Activated CD8-positive, alpha-beta memory T cell treated with anti-CD3 and anti-CD28 coated beads, Interleukin-2, amount 50 U/mL, for 1 hour (primary cell): Measurements from ENCODE around the gene KCND3.

ENCODE experiments used
- DNase-seq: peaks from one replicate; pipeline ENCODE4 v3.0.0-alpha.2; 2020; ENCODE audit errors: extremely low read depth

The KCND3 gene

GRCh38 chr1:111778066-111778465 lies 211.4 kb downstream of the KCND3 start:
- DNase-seq, result no peak

GRCh38 chr1:111777301-111777700 lies 212.2 kb downstream of the KCND3 start:
- no peak for DNase-seq

- DNase-seq, result no peak
Observed at GRCh38 chr1:111776861-111777260, 212.6 kb downstream of the KCND3 start.

- DNase-seq, result no peak
Observed at GRCh38 chr1:111776391-111776790, 213.1 kb downstream of the KCND3 start.

GRCh38 chr1:111775966-111776365 lies 213.5 kb downstream of the KCND3 start:
- no peak for DNase-seq

GRCh38 chr1:111770916-111771315 lies 218.6 kb downstream of the KCND3 start:
- DNase-seq, result no peak

GRCh38 chr1:111769517-111770146 lies 219.8 kb downstream of the KCND3 start:
- DNase-seq, result no peak

- DNase-seq, result no peak
Observed at GRCh38 chr1:111768625-111769024, 220.8 kb downstream of the KCND3 start.

- no peak for DNase-seq
Observed at GRCh38 chr1:111768023-111768422, 221.4 kb downstream of the KCND3 start.

GRCh38 chr1:111762332-111762731 lies 227.1 kb downstream of the KCND3 start:
- DNase-seq, result no peak

GRCh38 chr1:111761717-111762116 lies 227.8 kb downstream of the KCND3 start:
- DNase-seq, result no peak

- DNase-seq, result no peak
Observed at GRCh38 chr1:111758373-111758772, 231.1 kb downstream of the KCND3 start.

- no peak for DNase-seq
Observed at GRCh38 chr1:111756124-111756513, 233.3 kb downstream of the KCND3 start.

GRCh38 chr1:111755331-111756123 lies 233.9 kb downstream of the KCND3 start, which contains the start of gene DDX20:
TSS of gene DDX20 (plus strand) at chr1:111755901. CDS start at chr1:111755925, 24 bp downstream.
- DNase-seq, result peak; percentile 81

GRCh38 chr1:111754984-111755330 lies 234.5 kb downstream of the KCND3 start:
- DNase-seq, result no peak

- DNase-seq, result no peak
Observed at GRCh38 chr1:111751906-111752575, 237.4 kb downstream of the KCND3 start.

- DNase-seq, result no peak
Observed at GRCh38 chr1:111750856-111751255, 238.6 kb downstream of the KCND3 start.

GRCh38 chr1:111749628-111750027 lies 239.8 kb downstream of the KCND3 start:
- DNase-seq, result no peak

- DNase-seq, result no peak
Observed at GRCh38 chr1:111747947-111748346, 241.5 kb downstream of the KCND3 start.

- DNase-seq, result no peak
Observed at GRCh38 chr1:111747282-111747734, 242.2 kb downstream of the KCND3 start.

- DNase-seq, result no peak
Observed at GRCh38 chr1:111746614-111746999, 242.9 kb downstream of the KCND3 start.

- DNase-seq, result no peak
Observed at GRCh38 chr1:111745675-111746613, 243.5 kb downstream of the KCND3 start.
